ENCODE data around the gene SSR1.
A peak's percentile ranks its signal among the peaks of the same experiment; 100 is the strongest.
"Not testable (repeated sequence)": the region's sequence is repeated elsewhere in the genome, so short reads cannot be mapped to it uniquely, and the experiment has no call there.

The SSR1 gene

GRCh38 chr6:7268816-7269555, 44.0 kb downstream of the SSR1 start:
- no peaks in the 10 kb centered on the region for H3K27me3 ChIP-seq (ENCODE audit: insufficient read depth, low read depth, severe bottlenecking)
- no peak overlapping the region for H3K27ac ChIP-seq
- no peak for DNase-seq
- H3K9me3 ChIP-seq (ENCODE audit: severe bottlenecking), result peaks cover 5% of the 10 kb centered on the region
- H3K4me3 ChIP-seq (ENCODE audit: low read depth, low read length), result no peak overlapping the region
- H3K36me3 ChIP-seq, result peaks cover 6% of the 10 kb centered on the region; the same call in 1 of the 2 replicates
- no peak for TF ChIP-seq CTCF (IDR thresholded peaks at IDR 0.05; ENCODE audit: low read depth, low read length)

GRCh38 chr6:7268362-7268761, 44.6 kb downstream of the SSR1 start:
- H3K27ac ChIP-seq, result no peak overlapping the region
- TF ChIP-seq CTCF (IDR thresholded peaks at IDR 0.05; ENCODE audit: low read depth, low read length), result no peak
- peaks cover 6% of the 10 kb centered on the region; the same call in 1 of the 2 replicates for H3K36me3 ChIP-seq

GRCh38 chr6:7267466-7268091, 45.4 kb downstream of the SSR1 start:
- Histone ChIP-seq H3K9me3 (ENCODE audit: severe bottlenecking) (peaks cover 5% of the 10 kb centered on the region), H3K4me3 (ENCODE audit: low read depth, low read length) (no peak overlapping the region), H3K27me3 (ENCODE audit: insufficient read depth, low read depth, severe bottlenecking) (no peaks in the 10 kb centered on the region), H3K27ac (no peak overlapping the region), H3K36me3 (peaks cover 6% of the 10 kb centered on the region; the same call in 1 of the 2 replicates)
- DNase-seq, result no peak
- no peak for TF ChIP-seq CTCF (IDR thresholded peaks at IDR 0.05; ENCODE audit: low read depth, low read length)

More at GRCh38 chr6:7268362-7268761, 44.6 kb downstream of the SSR1 start:
- Histone ChIP-seq H3K27me3 (ENCODE audit: insufficient read depth, low read depth, severe bottlenecking) (no peaks in the 10 kb centered on the region), H3K4me3 (ENCODE audit: low read depth, low read length) (no peak overlapping the region), H3K9me3 (ENCODE audit: severe bottlenecking) (peaks cover 5% of the 10 kb centered on the region)
- no peak for DNase-seq

GRCh38 chr6:7267071-7267465, 45.9 kb downstream of the SSR1 start:
- no peak for DNase-seq
- TF ChIP-seq CTCF (IDR thresholded peaks at IDR 0.05; ENCODE audit: low read depth, low read length), result no peak
- Histone ChIP-seq H3K27me3 (ENCODE audit: insufficient read depth, low read depth, severe bottlenecking) (no peaks in the 10 kb centered on the region), H3K36me3 (peaks cover 6% of the 10 kb centered on the region; the same call in 1 of the 2 replicates), H3K27ac (no peak overlapping the region), H3K4me3 (ENCODE audit: low read depth, low read length) (no peak overlapping the region), H3K9me3 (ENCODE audit: severe bottlenecking) (peaks cover 5% of the 10 kb centered on the region)

- H3K27me3 ChIP-seq (ENCODE audit: insufficient read depth, low read depth, severe bottlenecking); H3K9me3 ChIP-seq (ENCODE audit: severe bottlenecking); H3K27ac ChIP-seq; H3K4me3 ChIP-seq (ENCODE audit: low read depth, low read length); H3K36me3 ChIP-seq: not testable (repeated sequence)
- DNase-seq, result peak; percentile 8
Observed at GRCh38 chr6:7265385-7265726, 47.6 kb downstream of the SSR1 start.

- peaks cover 6% of the 10 kb centered on the region; the same call in 1 of the 2 replicates for H3K36me3 ChIP-seq
- no peak for TF ChIP-seq CTCF (IDR thresholded peaks at IDR 0.05; ENCODE audit: low read depth, low read length)
- H3K27ac ChIP-seq, result no peak overlapping the region
- peaks cover 5% of the 10 kb centered on the region for H3K9me3 ChIP-seq (ENCODE audit: severe bottlenecking)
- no peak overlapping the region for H3K4me3 ChIP-seq (ENCODE audit: low read depth, low read length)
- DNase-seq, result peak; percentile 13
- H3K27me3 ChIP-seq (ENCODE audit: insufficient read depth, low read depth, severe bottlenecking), result no peaks in the 10 kb centered on the region
Observed at GRCh38 chr6:7264686-7265384, 48.2 kb downstream of the SSR1 start.
